DMS 273 treated with DMSO at 0.1 percent for 48 hours (cell line): ENCODE measurements around the gene MYLK.

ENCODE experiments used
- DNase-seq: peaks from one replicate; lab custom pipeline; 2025; lab: John Stamatoyannopoulos, UW

The MYLK gene

DNA sequence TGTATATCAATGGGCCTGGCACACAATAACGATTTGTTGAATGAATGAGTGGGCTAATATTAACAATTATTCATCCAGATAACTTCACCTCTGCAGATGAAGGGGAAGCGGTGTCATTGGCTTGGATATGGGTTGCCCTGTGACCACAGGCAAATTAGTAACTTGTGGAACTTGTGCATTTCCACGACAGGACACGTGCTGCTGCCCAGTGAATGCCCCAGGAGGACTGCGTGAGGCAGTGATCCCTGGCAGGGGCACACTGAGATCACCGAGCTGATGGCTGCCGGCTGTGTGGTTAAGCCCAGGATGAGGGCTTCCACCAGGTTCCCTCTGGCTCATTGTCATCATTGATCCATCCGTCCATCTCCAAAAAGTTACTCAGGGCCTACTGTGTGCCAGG is 215.2 kb downstream of the MYLK start:
- DNase-seq = no peak

DNA sequence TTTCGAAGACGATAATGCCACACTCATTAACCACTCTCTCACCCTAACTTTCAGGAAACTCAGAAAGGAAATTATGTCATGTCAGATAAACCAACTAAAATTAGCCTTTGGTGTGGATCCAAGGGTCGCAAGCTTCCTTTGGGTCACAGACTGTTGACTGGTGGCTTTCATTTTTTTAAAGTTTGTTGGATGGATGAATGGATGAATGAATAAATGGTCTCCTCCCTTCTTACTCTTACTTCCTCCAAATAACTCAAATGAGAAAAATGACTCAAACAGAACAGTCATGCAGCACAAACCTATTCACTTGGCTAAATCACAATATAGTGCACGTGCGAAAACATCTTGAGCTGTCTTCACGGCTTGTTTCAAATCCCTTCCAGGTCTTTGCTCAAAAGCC is 216.3 kb downstream of the MYLK start:
- DNase-seq = no peak

DNA sequence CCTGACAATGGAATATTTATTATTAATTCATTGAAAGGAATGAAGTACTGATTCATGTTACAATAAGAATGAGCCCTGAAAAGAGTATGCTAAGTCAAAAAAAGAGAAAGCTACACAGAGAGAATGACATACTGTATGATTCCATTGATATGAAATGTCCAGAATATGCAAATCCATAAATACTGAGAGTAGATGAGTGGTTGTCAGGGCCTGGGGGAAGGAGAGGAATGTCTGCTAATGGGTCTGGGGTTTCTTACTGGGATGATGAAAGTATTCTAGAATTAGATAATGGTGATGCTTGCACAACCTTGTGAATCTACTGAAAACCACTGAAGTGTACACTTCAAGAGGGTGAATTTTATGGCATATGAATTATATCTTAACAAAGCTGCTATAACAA is 219.4 kb downstream of the MYLK start:
- no peak for DNase-seq

DNA sequence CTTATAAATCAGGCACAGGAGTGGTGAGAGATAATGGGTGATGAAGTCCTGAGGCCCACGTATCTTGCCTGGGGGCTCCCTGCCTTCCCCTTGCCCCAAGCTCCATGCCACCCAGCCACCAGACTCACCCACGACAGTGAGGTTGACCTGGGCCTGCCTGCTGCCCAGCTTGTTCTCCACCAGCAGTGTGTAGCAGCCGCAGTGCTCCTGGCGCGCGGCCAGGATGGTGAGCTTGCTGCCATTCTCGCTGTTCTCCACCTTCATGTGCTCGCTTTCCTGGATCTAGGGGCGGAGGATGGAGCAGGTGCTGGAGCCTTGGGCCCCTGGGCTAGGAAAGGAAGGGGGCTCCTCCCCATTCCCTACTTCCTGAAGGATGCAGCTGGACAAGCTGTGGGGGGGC is 220.2 kb downstream of the MYLK start:
- DNase-seq = no peak

DNA sequence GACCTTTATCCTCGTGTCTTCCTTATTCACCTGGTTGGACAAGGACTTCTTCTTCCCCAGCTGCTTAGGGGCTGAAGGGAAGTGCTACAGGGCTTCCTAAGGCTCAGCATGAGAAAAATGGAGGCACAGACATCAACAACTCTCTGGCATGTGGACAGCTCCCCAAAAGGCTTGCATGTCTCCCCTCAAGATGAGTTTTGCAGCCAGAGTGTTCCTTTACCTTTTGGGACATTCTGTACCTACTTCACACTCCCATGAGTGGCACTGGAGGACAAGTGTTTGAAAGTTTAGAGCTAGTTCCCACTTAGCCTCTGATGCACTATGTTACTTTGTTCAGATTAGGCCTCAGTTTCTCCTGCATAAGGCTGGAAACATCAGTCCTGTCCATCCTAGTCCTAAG is 222.2 kb downstream of the MYLK start:
- DNase-seq = no peak

DNA sequence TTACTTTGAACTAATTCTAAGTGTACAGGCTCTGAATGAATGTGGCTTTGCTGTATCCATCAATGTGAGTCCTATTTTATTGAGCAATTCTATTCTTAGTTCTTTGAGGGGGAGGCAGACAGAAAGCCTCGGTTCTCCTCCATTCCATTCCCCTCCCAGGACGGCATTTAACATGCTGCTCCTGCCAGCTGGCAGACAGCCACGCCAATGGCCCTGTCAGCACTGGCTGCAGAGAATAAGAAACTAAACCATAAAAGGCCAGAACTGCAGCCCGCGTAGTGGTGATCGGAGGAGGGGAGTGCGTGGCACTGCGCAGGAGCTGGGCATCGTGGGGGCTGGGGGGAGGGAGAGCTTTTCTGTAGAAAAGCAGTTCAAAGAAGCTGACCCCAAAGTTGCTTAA is 223.2 kb downstream of the MYLK start:
- DNase-seq = peak; percentile 90

DNA sequence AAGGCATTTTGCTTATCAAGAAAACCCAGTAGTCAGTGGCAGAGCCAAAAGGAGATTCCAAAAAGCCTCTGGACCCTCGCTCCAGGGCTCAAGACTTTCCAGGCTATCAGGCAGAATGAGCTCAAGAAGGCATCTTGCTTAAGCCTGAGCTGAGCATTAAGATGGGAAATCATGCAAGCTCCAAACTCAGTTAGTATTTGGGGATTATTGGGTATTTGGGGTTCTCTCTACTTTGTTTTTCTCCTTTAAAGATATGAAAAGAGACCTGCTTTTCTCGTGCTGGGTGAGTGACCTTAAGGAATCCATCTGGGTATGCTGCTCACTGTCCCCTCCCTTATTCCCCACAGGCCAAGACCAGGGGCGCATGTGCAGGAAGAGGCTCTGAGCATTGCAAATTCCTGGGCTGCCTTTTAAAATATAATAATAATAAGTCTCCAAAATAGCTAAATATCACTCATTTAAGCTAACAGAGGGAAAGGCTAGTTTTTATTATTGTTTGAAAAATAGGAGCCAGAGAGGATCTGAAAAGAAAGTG is 223.9 kb downstream of the MYLK start:
- DNase-seq = no peak

DNA sequence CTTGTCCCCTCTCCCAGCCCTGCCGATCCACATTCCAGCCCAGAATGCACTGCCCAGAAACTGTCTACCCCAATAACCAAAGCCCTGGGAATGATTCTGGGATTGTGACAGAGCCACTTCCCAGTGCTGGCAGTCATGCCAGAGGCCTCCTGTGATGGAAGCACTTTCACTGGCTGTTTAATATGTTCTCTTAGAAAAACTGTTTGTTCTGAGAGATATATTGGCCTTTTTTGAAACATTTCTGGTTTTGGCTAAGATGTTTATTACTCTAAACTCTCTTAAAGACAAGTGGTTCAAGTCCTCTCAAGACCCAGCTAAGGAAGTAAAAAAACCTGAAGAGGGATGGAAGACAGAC is 225.3 kb downstream of the MYLK start:
- DNase-seq = no peak

DNA sequence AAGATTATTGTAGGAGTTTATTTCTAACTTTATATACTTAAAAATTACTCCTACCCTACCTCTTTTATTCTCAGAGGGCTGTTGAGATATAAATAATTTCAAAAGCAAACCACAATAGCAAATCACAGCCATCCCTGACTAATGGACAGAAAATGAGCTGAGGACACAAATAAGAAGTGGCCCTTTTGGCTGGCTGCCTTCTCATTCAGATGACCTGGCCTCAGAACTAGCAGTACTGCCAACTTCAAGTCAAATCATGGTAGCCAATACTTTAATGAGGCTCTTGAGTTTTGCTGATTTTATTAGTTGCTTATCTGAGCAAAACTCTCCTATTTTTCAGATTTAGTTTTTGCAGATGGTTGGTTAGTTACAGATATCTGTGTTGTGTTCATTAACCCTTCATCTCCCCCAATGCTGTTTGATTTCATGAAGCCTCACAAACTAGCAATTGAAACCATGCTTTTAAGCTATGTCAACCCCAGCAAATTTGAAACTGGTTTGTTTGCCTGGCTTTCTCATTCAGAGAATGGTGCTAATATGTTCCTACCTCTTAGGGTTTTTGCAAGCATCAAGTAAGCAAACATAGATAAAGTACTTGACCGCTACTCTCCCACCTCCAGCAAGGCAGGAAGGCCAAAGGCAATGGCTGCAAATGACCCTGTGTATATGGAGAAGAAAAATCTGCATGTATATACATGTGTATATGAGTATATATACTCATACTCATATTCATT is 225.8 kb downstream of the MYLK start:
- DNase-seq = no peak

DNA sequence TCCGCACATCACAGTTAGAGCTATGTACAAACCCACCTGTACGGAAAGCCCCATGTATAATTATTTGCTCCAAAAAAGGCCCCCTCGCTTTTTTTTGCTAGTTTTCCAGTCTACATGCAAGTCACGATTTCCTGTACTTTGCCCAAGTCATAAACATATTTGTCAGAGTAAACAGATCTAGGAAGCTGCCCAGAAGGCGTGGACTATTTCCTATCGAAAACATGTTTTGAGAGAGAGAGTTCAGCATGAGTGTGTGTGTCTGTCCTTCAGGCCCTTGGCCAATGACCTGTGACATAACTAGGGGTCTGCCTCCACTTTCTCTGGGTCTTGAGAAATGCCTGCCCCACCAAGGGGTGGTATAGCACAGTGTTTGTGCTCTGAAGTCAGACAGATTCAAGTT is 226.6 kb downstream of the MYLK start:
- DNase-seq = no peak

DNA sequence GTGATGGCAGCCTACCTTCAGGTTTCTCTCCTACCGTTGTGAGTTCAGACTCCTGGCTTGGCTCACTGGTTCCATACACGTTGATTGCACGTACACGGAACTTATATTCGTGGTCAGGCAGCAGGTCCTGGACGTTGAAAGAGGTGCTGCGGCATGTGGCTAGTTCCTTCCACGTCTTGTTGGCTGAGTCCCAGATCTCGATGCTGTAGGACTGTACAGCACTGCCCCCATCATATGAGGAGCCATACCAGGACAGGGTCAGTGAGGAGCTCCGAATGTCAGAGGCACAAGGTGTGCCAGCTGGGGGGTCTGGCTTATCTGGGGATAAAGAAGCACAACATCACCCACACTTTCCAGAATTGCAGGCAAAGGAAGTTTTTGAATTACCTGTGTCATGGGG is 227.0 kb downstream of the MYLK start:
- no peak for DNase-seq

DNA sequence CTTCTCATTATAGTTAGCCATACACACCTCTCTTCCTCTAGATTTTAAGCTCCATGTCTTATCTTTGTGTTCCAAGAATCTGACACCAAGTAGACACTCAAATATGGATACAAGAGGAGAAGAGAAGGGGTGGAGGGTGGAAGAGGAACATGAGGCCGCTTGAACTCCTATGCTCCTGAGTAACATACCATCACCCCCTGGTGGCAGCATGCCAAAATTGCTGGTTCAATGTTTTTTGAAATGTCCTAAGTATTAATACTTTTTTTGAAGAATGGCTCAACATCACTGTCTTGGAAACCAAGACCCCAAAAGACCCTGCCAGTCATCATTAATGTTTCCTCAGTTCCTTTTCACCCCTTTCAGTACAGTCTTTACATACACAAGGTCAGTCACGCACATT is 227.4 kb downstream of the MYLK start:
- no peak for DNase-seq

DNA sequence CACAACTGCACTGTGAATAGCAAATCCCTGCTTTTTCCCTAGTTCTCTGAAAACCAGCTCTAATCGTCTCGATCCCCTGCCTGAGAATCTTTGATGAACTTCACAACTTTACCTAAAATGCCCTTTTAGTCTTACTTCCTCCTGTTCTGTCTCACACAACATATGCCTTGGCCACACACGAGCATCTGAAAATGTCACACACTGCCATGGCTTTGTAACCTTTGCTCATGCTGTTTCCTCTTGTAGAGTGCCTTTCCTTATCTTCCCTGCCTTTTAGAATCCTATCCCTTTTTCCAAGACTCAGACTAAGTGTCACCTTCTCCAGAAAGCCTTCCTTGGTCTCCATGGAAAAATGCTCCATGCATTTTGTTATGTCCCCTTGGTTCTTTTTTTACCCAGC is 227.9 kb downstream of the MYLK start:
- DNase-seq = no peak

DNA sequence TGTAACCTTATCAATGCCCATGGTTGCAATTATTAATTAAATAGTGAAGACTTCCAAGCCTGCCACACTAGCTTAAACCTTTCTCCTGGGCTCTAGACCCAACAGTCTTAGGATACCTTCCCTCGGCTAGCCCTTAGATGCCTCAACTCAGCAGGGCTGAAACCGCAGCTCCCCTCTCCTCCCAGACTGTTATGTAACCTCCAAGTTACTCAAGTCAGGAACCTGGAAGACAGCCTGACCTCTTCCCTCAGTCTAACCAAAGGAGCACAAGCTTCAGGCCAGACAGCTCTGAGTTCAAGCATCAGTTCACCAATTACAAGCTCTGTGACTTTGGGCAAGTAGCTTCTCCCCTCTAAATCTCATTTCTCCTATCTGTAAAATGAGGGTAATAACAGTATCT is 228.7 kb downstream of the MYLK start:
- DNase-seq = no peak

DNA sequence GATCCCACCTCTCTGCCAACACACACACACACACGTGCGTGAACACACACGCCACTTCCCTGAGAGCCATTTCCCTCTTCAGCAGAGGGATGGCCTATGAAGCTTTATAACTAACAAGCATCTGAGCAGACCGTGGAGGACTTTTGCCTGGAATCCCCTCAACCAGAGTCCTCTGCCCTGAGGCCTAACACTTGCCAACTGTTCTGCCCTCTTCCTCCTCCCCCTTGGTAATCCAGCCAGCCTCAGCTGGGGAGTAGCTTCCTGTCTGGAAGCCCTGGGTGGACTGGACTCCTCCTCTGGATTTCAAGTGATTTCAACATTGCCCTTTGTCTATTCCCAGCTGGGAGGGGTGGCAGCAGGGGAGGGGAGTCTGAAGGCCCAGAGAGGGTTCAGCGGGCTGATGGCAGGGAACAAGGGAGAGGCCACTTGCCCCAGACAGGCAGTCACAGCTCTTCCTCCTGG is 230.9 kb downstream of the MYLK start:
- DNase-seq = peak; percentile 92

DNA sequence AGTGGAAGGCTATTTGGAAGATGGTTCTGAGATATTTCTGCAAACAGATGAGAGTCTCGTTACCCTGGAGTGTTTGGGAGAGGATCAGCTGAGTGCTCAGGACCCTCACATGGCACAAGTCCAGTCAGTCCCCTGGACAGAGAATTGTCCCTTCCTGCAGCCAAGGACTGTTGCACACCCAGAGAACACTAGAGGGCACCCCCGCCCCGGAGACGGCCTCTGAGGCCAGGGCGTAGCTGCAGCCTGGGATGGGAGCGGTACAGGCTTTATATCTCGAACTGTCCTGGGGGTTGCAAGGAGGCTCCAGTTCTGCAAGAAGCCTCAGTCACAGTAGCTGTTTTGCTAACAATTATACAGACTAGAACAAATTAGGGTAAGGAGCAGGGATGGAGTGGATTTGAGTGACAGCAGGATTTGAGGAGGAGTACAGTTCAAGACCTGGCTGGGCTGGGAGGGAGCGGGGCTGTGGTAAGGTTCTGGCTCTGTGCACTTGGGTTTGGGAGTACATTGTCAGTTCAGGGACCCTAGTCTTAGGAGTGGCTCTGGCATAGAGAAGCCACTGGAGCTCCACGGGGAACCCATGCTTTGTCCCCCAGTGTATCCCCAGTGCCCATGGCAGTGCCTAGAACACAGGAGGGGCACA is 231.7 kb downstream of the MYLK start:
- peak; percentile 79 for DNase-seq

DNA sequence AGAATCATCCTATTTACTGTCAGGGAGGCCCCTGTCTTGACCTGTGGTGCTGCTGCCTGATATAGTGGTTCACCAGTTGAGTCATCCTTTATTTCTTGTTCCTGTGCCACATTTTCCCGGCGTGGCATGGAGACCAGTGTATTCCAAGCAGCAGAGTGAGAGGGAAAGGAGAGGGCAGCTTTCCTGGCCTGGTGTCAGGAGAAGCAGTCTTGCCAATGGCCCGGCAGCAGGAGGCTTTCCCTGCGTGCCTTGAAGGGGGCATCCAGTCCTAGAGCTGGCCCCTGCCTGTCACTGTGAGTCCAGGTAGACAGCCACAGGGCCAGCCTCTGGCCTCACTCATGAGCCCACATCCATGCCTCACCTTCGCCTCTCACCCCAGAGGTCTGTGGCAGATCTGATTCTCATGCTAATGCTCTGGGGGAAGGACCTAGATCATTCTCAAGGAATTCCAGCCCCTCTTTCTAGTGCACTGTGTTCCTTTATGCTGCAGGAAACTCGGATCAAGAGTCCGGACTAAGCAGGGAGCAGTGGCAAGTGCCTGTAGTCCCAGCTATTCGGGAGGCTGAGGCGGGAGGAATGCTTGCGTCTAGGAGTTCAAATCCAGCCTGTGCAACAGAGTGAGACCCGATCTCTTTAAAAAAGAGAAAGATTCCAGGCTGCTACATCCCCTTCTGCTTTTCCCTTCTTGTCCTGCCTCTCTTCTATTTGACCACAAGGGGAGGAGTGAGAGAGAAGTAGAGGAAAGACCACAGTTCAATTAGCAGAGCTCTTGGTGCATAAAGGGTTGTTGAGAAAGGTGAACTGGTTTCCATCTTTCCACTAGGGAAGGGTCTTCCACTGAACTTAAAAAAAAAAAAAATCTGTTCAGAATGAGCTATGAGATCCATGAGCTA is 232.4 kb downstream of the MYLK start:
- no peak for DNase-seq

DNA sequence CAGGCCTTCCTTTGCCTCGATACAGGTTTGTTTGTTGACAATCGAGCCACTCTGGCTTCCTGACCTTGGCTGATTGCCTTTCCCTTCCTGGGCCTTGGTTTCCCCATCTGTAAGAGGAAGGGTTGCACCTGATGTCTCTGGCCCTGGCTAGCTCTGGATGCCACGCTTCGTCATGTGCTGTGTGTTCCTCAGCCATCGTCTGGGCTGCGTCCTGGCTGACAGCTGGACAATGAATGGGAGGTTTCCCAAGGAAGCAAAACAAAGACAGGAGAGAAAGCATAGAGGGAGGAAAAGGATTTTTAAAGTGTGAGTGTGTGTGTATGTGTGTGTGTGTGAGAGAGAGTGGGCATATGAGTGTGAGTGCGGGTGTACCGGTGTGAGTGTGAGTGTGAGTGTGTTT is 234.0 kb downstream of the MYLK start:
- no peak for DNase-seq

DNA sequence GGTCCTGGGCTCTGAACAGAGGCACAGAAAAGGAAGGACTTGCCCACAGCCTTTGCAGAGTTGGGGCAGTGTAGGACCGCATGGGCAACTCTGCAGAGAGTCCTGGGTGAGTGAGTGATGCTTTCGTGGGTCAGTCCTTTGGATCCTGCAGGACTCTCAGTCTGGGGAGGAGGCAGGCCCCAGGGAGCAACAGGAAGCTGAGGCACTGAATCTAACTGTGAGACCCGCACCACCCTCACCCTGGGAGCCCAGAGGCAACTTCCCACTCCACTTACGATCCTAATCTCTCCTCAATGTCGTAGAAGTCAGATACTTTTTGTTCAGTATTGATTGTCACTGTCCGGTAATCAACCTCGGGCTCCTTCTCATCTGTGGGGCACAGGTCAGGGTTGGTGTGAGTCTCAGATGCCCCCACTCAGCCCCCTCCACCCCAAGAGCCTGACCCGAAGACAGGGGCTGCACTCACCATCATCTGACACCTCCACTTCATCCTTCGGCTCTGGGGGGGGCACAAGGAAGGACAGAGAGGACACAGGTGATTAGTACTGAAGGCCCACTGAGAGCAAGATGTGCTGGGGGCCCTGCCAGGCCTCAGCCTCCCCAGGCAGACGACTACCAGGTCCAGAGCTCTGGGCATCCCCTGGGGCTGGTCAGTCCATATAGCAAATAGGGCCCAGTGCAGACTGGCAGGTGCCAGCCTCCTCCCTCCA is 235.3 kb downstream of the MYLK start:
- DNase-seq = no peak

DNA sequence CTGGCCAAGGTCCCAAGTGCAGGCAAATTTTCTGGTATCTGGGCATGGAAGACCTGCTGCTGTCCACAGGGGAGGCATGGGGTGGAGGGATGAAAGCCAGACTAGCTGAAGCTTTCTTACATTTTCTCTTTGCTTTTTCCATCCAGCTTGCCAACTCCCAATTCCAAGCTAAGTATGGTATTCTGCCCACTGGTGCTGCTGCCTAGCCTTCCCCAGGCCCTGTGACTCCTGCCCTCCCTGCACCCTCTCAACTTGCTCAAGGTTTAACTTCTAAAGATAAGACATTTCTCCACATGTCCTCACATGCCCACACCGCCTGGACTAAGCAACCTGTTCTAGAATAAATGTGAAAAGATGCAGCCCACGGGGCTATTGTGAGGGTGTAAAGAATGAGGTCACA is 239.8 kb downstream of the MYLK start:
- DNase-seq = no peak

DNA sequence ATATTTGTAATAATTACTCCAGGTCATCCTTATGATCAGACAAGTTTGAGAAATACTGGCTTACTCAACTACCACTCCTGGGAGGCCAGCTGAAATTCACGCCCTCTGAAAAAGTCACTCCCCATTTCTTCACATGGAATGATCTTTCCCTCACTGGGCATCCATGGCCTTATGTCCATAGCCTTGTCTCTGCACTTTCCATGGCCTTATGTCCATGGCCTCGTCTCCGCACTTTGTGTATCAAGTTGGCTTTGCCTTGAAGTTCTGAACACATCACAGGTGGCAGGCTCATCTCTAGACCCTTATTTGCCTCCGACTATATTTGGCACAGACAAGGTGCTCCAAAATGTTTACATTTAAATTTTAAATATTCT is 241.2 kb downstream of the MYLK start:
- no peak for DNase-seq
